H9 (cell line): Measurements from ENCODE around the gene WDR82. TPM values are rescaled to one million over a fixed set of nuclear protein-coding genes. Genes with fewer than 3 reads are reported as not detected.

Experiments
- DNase-seq: peaks from one replicate; pipeline ENCODE4 v3.0.0-alpha.2; 2017
- H2AFZ ChIP-seq: one replicate; pipeline ENCODE4 v1.6.1; 2013; ENCODE audit warnings: mild to moderate bottlenecking, low read length, control low read depth, moderate library complexity
- H2AK5ac ChIP-seq: 2 replicates; pipeline ENCODE4 v1.6.1; 2013; ENCODE audit warnings: low read length, control low read depth, mixed read lengths; ENCODE audit not compliant: insufficient read length
- H2BK120ac ChIP-seq: one replicate; pipeline ENCODE4 v1.6.1; 2013; ENCODE audit warnings: low read depth, mild to moderate bottlenecking, low read length, control low read depth, inconsistent platforms; ENCODE audit not compliant: poor library complexity, severe bottlenecking
- H2BK12ac ChIP-seq: 2 replicates; pipeline ENCODE4 v1.6.1; 2013; ENCODE audit warnings: low read length, control low read depth, mixed read lengths, low read depth; ENCODE audit not compliant: insufficient read length
- H2BK15ac ChIP-seq: 2 replicates; pipeline ENCODE4 v1.6.1; 2013; ENCODE audit warnings: low read depth, low read length, control low read depth
- H2BK20ac ChIP-seq: one replicate; pipeline ENCODE4 v1.6.1; 2013; ENCODE audit warnings: low read depth, mild to moderate bottlenecking, low read length, control low read depth, inconsistent platforms; ENCODE audit not compliant: poor library complexity, severe bottlenecking
- H2BK5ac ChIP-seq: 2 replicates; pipeline ENCODE4 v1.6.1; 2013; ENCODE audit warnings: low read length, control low read depth, mixed read lengths; ENCODE audit not compliant: insufficient read length
- H3K14ac ChIP-seq: 2 replicates; pipeline ENCODE4 v1.6.1; 2013; ENCODE audit warnings: low read length, control low read depth; ENCODE audit not compliant: insufficient read depth
- H3K18ac ChIP-seq: 2 replicates; pipeline ENCODE4 v1.6.1; 2013; ENCODE audit warnings: low read depth, mild to moderate bottlenecking, mixed read lengths, low read length, control low read depth; ENCODE audit not compliant: insufficient read length
- H3K23ac ChIP-seq: 2 replicates; pipeline ENCODE4 v1.6.1; 2013; ENCODE audit warnings: low read length, control low read depth, mixed read lengths, low read depth; ENCODE audit not compliant: insufficient read length
- H3K23me2 ChIP-seq: 2 replicates; pipeline ENCODE4 v1.6.1; 2013; ENCODE audit warnings: low read depth, mild to moderate bottlenecking, mixed read lengths, low read length, control low read depth; ENCODE audit not compliant: insufficient read length, poor library complexity, severe bottlenecking
- H3K27ac ChIP-seq: 2 replicates; pipeline ENCODE4 v1.5.1; 2013; ENCODE audit warnings: low read length, control low read depth, mixed read lengths, low read depth; ENCODE audit not compliant: insufficient read length
- H3K27me3 ChIP-seq: 2 replicates; pipeline ENCODE4 v1.6.1; 2013; ENCODE audit warnings: low read length, control low read depth, inconsistent platforms; ENCODE audit not compliant: insufficient read depth
- H3K4ac ChIP-seq: 2 replicates; pipeline ENCODE4 v1.6.1; 2013; ENCODE audit warnings: low read depth, mild to moderate bottlenecking, control low read depth, inconsistent platforms, low read length, moderate library complexity
- H3K4me1 ChIP-seq: 2 replicates; pipeline ENCODE4 v1.6.1; 2013; ENCODE audit warnings: low read length, control low read depth, inconsistent platforms; ENCODE audit not compliant: insufficient read depth
- H3K4me2 ChIP-seq: 2 replicates; pipeline ENCODE4 v1.6.1; 2013; ENCODE audit warnings: low read length, control low read depth, mixed read lengths; ENCODE audit not compliant: insufficient read length, insufficient read depth
- H3K56ac ChIP-seq: 2 replicates; pipeline ENCODE4 v1.6.1; 2013; ENCODE audit warnings: low read depth, mild to moderate bottlenecking, mixed read lengths, low read length, control low read depth; ENCODE audit not compliant: insufficient read length
- H3K79me1 ChIP-seq: 2 replicates; pipeline ENCODE4 v1.6.1; 2013; ENCODE audit warnings: low read depth, mild to moderate bottlenecking, moderate library complexity, low read length, control low read depth, inconsistent platforms; ENCODE audit not compliant: insufficient read depth, poor library complexity, severe bottlenecking
- H3K79me2 ChIP-seq: 2 replicates; pipeline ENCODE4 v1.6.1; 2013; ENCODE audit warnings: low read length, control low read depth, inconsistent platforms; ENCODE audit not compliant: insufficient read depth
- H3K9ac ChIP-seq: 2 replicates; pipeline ENCODE4 v1.6.1; 2013; ENCODE audit warnings: low read length, control low read depth, mixed read lengths; ENCODE audit not compliant: insufficient read length; ENCODE audit errors: extremely low read depth
- H3K9me3 ChIP-seq: one replicate; pipeline ENCODE4 v1.6.1; 2013; ENCODE audit warnings: low read depth, low read length, inconsistent platforms; ENCODE audit not compliant: control insufficient read depth
- H3T11ph ChIP-seq: one replicate; pipeline ENCODE4 v1.6.1; 2013; ENCODE audit warnings: mild to moderate bottlenecking, low read length, control low read depth, inconsistent platforms
- H4K20me1 ChIP-seq: one replicate; pipeline ENCODE4 v1.6.1; 2013; ENCODE audit not compliant: control insufficient read depth, insufficient read length, insufficient read depth
- H4K5ac ChIP-seq: 2 replicates; pipeline ENCODE4 v1.6.1; 2013; ENCODE audit warnings: low read depth, mild to moderate bottlenecking, mixed read lengths, low read length, control low read depth; ENCODE audit not compliant: insufficient read length
- H4K8ac ChIP-seq: replicated peaks from 2 replicates; pipeline ENCODE4 v1.6.1; 2013; ENCODE audit warnings: low read length, control low read depth, mixed read lengths, low read depth; ENCODE audit not compliant: insufficient read length
- H4K91ac ChIP-seq: 2 replicates; pipeline ENCODE4 v1.6.1; 2013; ENCODE audit warnings: low read depth, mild to moderate bottlenecking, moderate library complexity, mixed read lengths, low read length, control low read depth; ENCODE audit not compliant: insufficient read length
- H3K27ac Mint-ChIP-seq, 3 experiments: 2 replicates in 2 of 3; 3 replicates in 1 of 3; pipeline ENCODE4 v1.8.0; 2020 to 2021; ENCODE audit warnings: mixed read lengths in 3 of 3, mild to moderate bottlenecking in 1 of 3, moderate library complexity in 1 of 3
- H3K27me3 Mint-ChIP-seq: 2 replicates; pipeline ENCODE4 v1.8.0; 2021; ENCODE audit warnings: low read depth, mild to moderate bottlenecking, moderate library complexity, mixed read lengths
- H3K36me3 Mint-ChIP-seq, 3 experiments: 2 replicates in 2 of 3; 3 replicates in 1 of 3; pipeline ENCODE4 v1.8.0; 2020 to 2021; ENCODE audit warnings: low read depth in 3 of 3, mixed read lengths in 3 of 3; ENCODE audit not compliant: insufficient read depth in 1 of 3
- H3K4me1 Mint-ChIP-seq, 2 experiments: 2 replicates each; pipeline ENCODE4 v1.8.0; 2020; ENCODE audit warnings: mixed read lengths in 2 of 2
- H3K4me3 Mint-ChIP-seq, 2 experiments: 2 replicates in 1 of 2; 3 replicates in 1 of 2; pipeline ENCODE4 v1.8.0; 2020 to 2021; ENCODE audit warnings: mild to moderate bottlenecking in 2 of 2, mixed read lengths in 2 of 2, moderate library complexity in 1 of 2
- H3K9me3 Mint-ChIP-seq, 2 experiments: 2 replicates in 1 of 2; 3 replicates in 1 of 2; pipeline ENCODE4 v1.8.0; 2020; ENCODE audit warnings: mild to moderate bottlenecking in 2 of 2, mixed read lengths in 2 of 2, moderate library complexity in 1 of 2
- CTCF ChIP-seq: fragments of 200-600 bp; sonication (generic); conservative IDR thresholded peaks from 3 replicates; pipeline ENCODE4 v1.8.0; 2021; ENCODE audit warnings: antibody characterized with exemption, mild to moderate bottlenecking
- WGBS: extraction: QIAGEN DNeasy Blood & Tissue Kit; methylation state at CpG from one replicate; pipeline ENCODE4 v1.1.7; 2013; ENCODE audit warnings: missing lambda C conversion rate, low lambda C conversion rate, mixed read lengths; ENCODE audit not compliant: insufficient read length; ENCODE audit errors: extremely low coverage; 5-methylcytosine and 5-hydroxymethylcytosine counted together
- total RNA-seq: library from RNA; stranded (reverse); gene quantifications from 2 replicates; pipeline ENCODE4 v1.2.1, GENCODE V29; 2021

WDR82 gene
- total RNA-seq, 1 experiment from 2014 or later, result 83.1 TPM

- H3T11ph ChIP-seq, result no peak overlapping the region
- H4K8ac ChIP-seq, result no peak overlapping the region
- no peak overlapping the region for H2BK120ac ChIP-seq
- H2BK12ac ChIP-seq, result no peak overlapping the region
- peaks cover 14 to 18% of the 10 kb centered on the region in 2 experiments for H3K4me1 Mint-ChIP-seq
- no peak overlapping the region for H4K5ac ChIP-seq
- no peak overlapping the region for H3K18ac ChIP-seq
- no peak overlapping the region for H3K4ac ChIP-seq
- WGBS, result no CpG with 5 or more reads among the region's 28 CpGs
- no peaks in the 10 kb centered on the region for H3K23me2 ChIP-seq
- no peak overlapping the region for H2AFZ ChIP-seq
- H3K4me1 ChIP-seq, result peaks cover 8% of the 10 kb centered on the region; the same call in 1 of the 2 replicates
- no peak overlapping the region for H3K4me3 Mint-ChIP-seq
- no peak overlapping the region for H3K23ac ChIP-seq
- no peaks in the 10 kb centered on the region for H4K20me1 ChIP-seq
- peak; percentile 36 for DNase-seq
- peaks cover 12 to 37% (median 34%) of the 10 kb centered on the region in 3 experiments for H3K36me3 Mint-ChIP-seq
- H3K9me3 ChIP-seq, result no peaks in the 10 kb centered on the region
- no peak overlapping the region for H2AK5ac ChIP-seq
- no peak overlapping the region for H4K91ac ChIP-seq
- H2BK5ac ChIP-seq, result no peak overlapping the region
- no peak overlapping the region for H3K56ac ChIP-seq
- H3K27me3 ChIP-seq, result no peaks in the 10 kb centered on the region
- no peaks in the 10 kb centered on the region for H3K79me1 ChIP-seq
- no peaks in the 10 kb centered on the region for H3K79me2 ChIP-seq
- H3K9ac ChIP-seq, result no peak overlapping the region
- no peaks in the 10 kb centered on the region for H3K27me3 Mint-ChIP-seq
- H3K9me3 Mint-ChIP-seq, result no peaks in the 10 kb centered on the region
- H3K27ac Mint-ChIP-seq, result no peak overlapping the region
- no peak overlapping the region for H3K14ac ChIP-seq
- H2BK20ac ChIP-seq, result no peak overlapping the region
- H3K27ac ChIP-seq, result no peak overlapping the region
- H2BK15ac ChIP-seq, result no peak overlapping the region
- TF ChIP-seq CTCF, result peak; percentile 64
- H3K4me2 ChIP-seq, result no peak overlapping the region
Measured at GRCh38 chr3:52232279-52233107, 46.0 kb downstream of the WDR82 start.
